NCI-H82 (cell line): ENCODE data around the gene TARS3.
"Not testable (repeated sequence)": the region's sequence is repeated elsewhere in the genome, so short reads cannot be mapped to it uniquely, and the experiment has no call there.

Source experiments
- DNase-seq: peaks from one replicate; lab custom pipeline; 2025; lab: John Stamatoyannopoulos, UW

The TARS3 gene

GRCh38 chr15:101654624-101655337 lies 69.5 kb downstream of the TARS3 start:
- not testable (repeated sequence) for DNase-seq

- DNase-seq = no peak
Measured at GRCh38 chr15:101654171-101654570, 70.1 kb downstream of the TARS3 start.

- DNase-seq = peak; percentile 44
Measured at GRCh38 chr15:101652786-101653430, 71.4 kb downstream of the TARS3 start.

- DNase-seq = peak; percentile 94
Measured at GRCh38 chr15:101652098-101652785, 72.0 kb downstream of the TARS3 start, which contains the start of gene TM2D3. Gene TM2D3, minus strand, starts transcription at chr15:101652381. Its CDS starts 20 bp downstream, at chr15:101652361.

GRCh38 chr15:101651554-101652097 lies 72.6 kb downstream of the TARS3 start:
- peak; percentile 65 for DNase-seq

GRCh38 chr15:101650145-101650544 lies 74.1 kb downstream of the TARS3 start:
- DNase-seq = no peak

GRCh38 chr15:101648356-101648755 lies 75.9 kb downstream of the TARS3 start:
- DNase-seq = no peak

- DNase-seq = peak; percentile 14
Measured at GRCh38 chr15:101647251-101647650, 77.0 kb downstream of the TARS3 start.

GRCh38 chr15:101646672-101647071 lies 77.6 kb downstream of the TARS3 start:
- DNase-seq = no peak

GRCh38 chr15:101642361-101642760 lies 81.9 kb downstream of the TARS3 start:
- no peak for DNase-seq

GRCh38 chr15:101641894-101642293 lies 82.4 kb downstream of the TARS3 start:
- DNase-seq = no peak

GRCh38 chr15:101641129-101641764 lies 83.0 kb downstream of the TARS3 start:
- peak; percentile 74 for DNase-seq

- DNase-seq = no peak
Measured at GRCh38 chr15:101639667-101640066, 84.6 kb downstream of the TARS3 start.

GRCh38 chr15:101637919-101638318 lies 86.4 kb downstream of the TARS3 start:
- DNase-seq = no peak

GRCh38 chr15:101637516-101637915 lies 86.8 kb downstream of the TARS3 start:
- DNase-seq = no peak

- DNase-seq = no peak
Measured at GRCh38 chr15:101637038-101637437, 87.2 kb downstream of the TARS3 start.

GRCh38 chr15:101635944-101636727 lies 88.1 kb downstream of the TARS3 start:
- DNase-seq = no peak

GRCh38 chr15:101633356-101633755 lies 90.9 kb downstream of the TARS3 start:
- DNase-seq = no peak

GRCh38 chr15:101626729-101627128 lies 97.5 kb downstream of the TARS3 start:
- not testable (repeated sequence) for DNase-seq

GRCh38 chr15:101625980-101626379 lies 98.3 kb downstream of the TARS3 start:
- DNase-seq = no peak

GRCh38 chr15:101625184-101625583 lies 99.1 kb downstream of the TARS3 start:
- no peak for DNase-seq
